Memory B cell (primary cell): Measurements from ENCODE around the gene SMIM15.

Experiments used
- ATAC-seq: fragments of 150-1000 bp; cut with Tn5 transposase; 2 replicates; pipeline ENCODE4 v1.10.0; 2021; ENCODE audit warnings: low read depth, mild to moderate bottlenecking, moderate library complexity
- DNase-seq, 2 donors: peaks; one replicate each; pipeline ENCODE4 v3.0.0; 2022; ENCODE audit warnings: low spot score in 2 of 2
- H3K27ac Mint-ChIP-seq: one replicate; pipeline ENCODE4 v1.8.0; 2022; ENCODE audit warnings: mild to moderate bottlenecking, moderate library complexity, mixed read lengths
- H3K27me3 Mint-ChIP-seq: one replicate; pipeline ENCODE4 v1.8.0; 2022; ENCODE audit warnings: mixed read lengths
- H3K36me3 Mint-ChIP-seq: one replicate; pipeline ENCODE4 v1.8.0; 2022; ENCODE audit warnings: mild to moderate bottlenecking, mixed read lengths
- H3K4me1 Mint-ChIP-seq: one replicate; pipeline ENCODE4 v1.8.0; 2022; ENCODE audit warnings: mixed read lengths
- H3K4me3 Mint-ChIP-seq: one replicate; pipeline ENCODE4 v1.8.0; 2022; ENCODE audit warnings: mild to moderate bottlenecking, moderate library complexity, mixed read lengths
- H3K9me3 Mint-ChIP-seq: one replicate; pipeline ENCODE4 v1.8.0; 2022; ENCODE audit warnings: mixed read lengths

Gene SMIM15

GRCh38 chr5:61141801-61142200, 20.5 kb downstream of the SMIM15 start:
- H3K27ac Mint-ChIP-seq = no peak overlapping the region
- ATAC-seq = no peak

GRCh38 chr5:61139931-61140330, 22.3 kb downstream of the SMIM15 start:
- ATAC-seq (no peak), DNase-seq (no peak)
- no peaks in the 10 kb centered on the region for H3K9me3 Mint-ChIP-seq
- H3K4me3 Mint-ChIP-seq = no peak overlapping the region
- H3K4me1 Mint-ChIP-seq = no peaks in the 10 kb centered on the region
- H3K27ac Mint-ChIP-seq = no peak overlapping the region
- no peaks in the 10 kb centered on the region for H3K27me3 Mint-ChIP-seq
- peaks cover 5% of the 10 kb centered on the region for H3K36me3 Mint-ChIP-seq

More at GRCh38 chr5:61141801-61142200, 20.5 kb downstream of the SMIM15 start:
- H3K4me3 Mint-ChIP-seq = no peak overlapping the region
- no peak for DNase-seq
- H3K4me1 Mint-ChIP-seq = no peaks in the 10 kb centered on the region
- peaks cover 3% of the 10 kb centered on the region for H3K9me3 Mint-ChIP-seq
- peaks cover 3% of the 10 kb centered on the region for H3K36me3 Mint-ChIP-seq
- no peaks in the 10 kb centered on the region for H3K27me3 Mint-ChIP-seq

- Mint-ChIP-seq H3K4me1 (no peaks in the 10 kb centered on the region), H3K4me3 (no peak overlapping the region), H3K36me3 (peaks cover 5% of the 10 kb centered on the region), H3K27ac (no peak overlapping the region), H3K9me3 (no peaks in the 10 kb centered on the region), H3K27me3 (no peaks in the 10 kb centered on the region)
- ATAC-seq (no peak), DNase-seq (no peak)
Measured at GRCh38 chr5:61139094-61139873, 23.0 kb downstream of the SMIM15 start.

GRCh38 chr5:61137835-61138234, 24.4 kb downstream of the SMIM15 start:
- DNase-seq (no peak), ATAC-seq (no peak)
- Mint-ChIP-seq H3K9me3 (no peaks in the 10 kb centered on the region), H3K27me3 (no peaks in the 10 kb centered on the region), H3K27ac (no peak overlapping the region), H3K4me3 (no peak overlapping the region), H3K36me3 (peaks cover 5% of the 10 kb centered on the region), H3K4me1 (no peaks in the 10 kb centered on the region)

GRCh38 chr5:61132559-61132958, 29.7 kb downstream of the SMIM15 start:
- H3K4me3 Mint-ChIP-seq = no peak overlapping the region
- H3K4me1 Mint-ChIP-seq = no peaks in the 10 kb centered on the region
- H3K27ac Mint-ChIP-seq = no peak overlapping the region
- H3K27me3 Mint-ChIP-seq = no peaks in the 10 kb centered on the region
- H3K36me3 Mint-ChIP-seq = peaks cover 3% of the 10 kb centered on the region
- no peak for ATAC-seq
- H3K9me3 Mint-ChIP-seq = no peaks in the 10 kb centered on the region
- DNase-seq = no peak

- no peak for DNase-seq
- no peaks in the 10 kb centered on the region for H3K4me1 Mint-ChIP-seq
- ATAC-seq = no peak
- H3K4me3 Mint-ChIP-seq = no peak overlapping the region
- H3K36me3 Mint-ChIP-seq = peaks cover 7% of the 10 kb centered on the region
- H3K9me3 Mint-ChIP-seq = peaks cover 2% of the 10 kb centered on the region
- no peaks in the 10 kb centered on the region for H3K27me3 Mint-ChIP-seq
- no peak overlapping the region for H3K27ac Mint-ChIP-seq
Measured at GRCh38 chr5:61130289-61130688, 32.0 kb downstream of the SMIM15 start.

GRCh38 chr5:61123145-61123544, 39.1 kb downstream of the SMIM15 start:
- no peak overlapping the region for H3K4me3 Mint-ChIP-seq
- DNase-seq = no peak
- ATAC-seq = no peak
- H3K36me3 Mint-ChIP-seq = peaks cover 14% of the 10 kb centered on the region
- no peaks in the 10 kb centered on the region for H3K27me3 Mint-ChIP-seq
- H3K9me3 Mint-ChIP-seq = peaks cover 2% of the 10 kb centered on the region
- no peaks in the 10 kb centered on the region for H3K4me1 Mint-ChIP-seq
- no peak overlapping the region for H3K27ac Mint-ChIP-seq

GRCh38 chr5:61120534-61120933, 41.7 kb downstream of the SMIM15 start:
- H3K27me3 Mint-ChIP-seq = no peaks in the 10 kb centered on the region

GRCh38 chr5:61119066-61119465, 43.2 kb downstream of the SMIM15 start:
- H3K9me3 Mint-ChIP-seq = peaks cover 1% of the 10 kb centered on the region
- no peak overlapping the region for H3K4me3 Mint-ChIP-seq
- peaks cover 22% of the 10 kb centered on the region for H3K36me3 Mint-ChIP-seq

More at GRCh38 chr5:61120534-61120933, 41.7 kb downstream of the SMIM15 start:
- H3K36me3 Mint-ChIP-seq = peaks cover 12% of the 10 kb centered on the region
- H3K4me3 Mint-ChIP-seq = no peak overlapping the region
- H3K4me1 Mint-ChIP-seq = no peaks in the 10 kb centered on the region
- H3K9me3 Mint-ChIP-seq = peaks cover 1% of the 10 kb centered on the region
- H3K27ac Mint-ChIP-seq = no peak overlapping the region
- ATAC-seq (no peak), DNase-seq (no peak)

GRCh38 chr5:61115968-61116367, 46.3 kb downstream of the SMIM15 start:
- Mint-ChIP-seq H3K36me3 (peaks cover 30% of the 10 kb centered on the region), H3K4me3 (no peak overlapping the region), H3K9me3 (peaks cover 5% of the 10 kb centered on the region), H3K4me1 (peaks cover 5% of the 10 kb centered on the region), H3K27ac (no peak overlapping the region), H3K27me3 (no peaks in the 10 kb centered on the region)
- ATAC-seq = no peak
- DNase-seq = no peak

More at GRCh38 chr5:61119066-61119465, 43.2 kb downstream of the SMIM15 start:
- DNase-seq = no peak
- ATAC-seq = no peak
- H3K4me1 Mint-ChIP-seq = no peaks in the 10 kb centered on the region
- H3K27me3 Mint-ChIP-seq = no peaks in the 10 kb centered on the region
- no peak overlapping the region for H3K27ac Mint-ChIP-seq

GRCh38 chr5:61114441-61114840, 47.8 kb downstream of the SMIM15 start:
- ATAC-seq (no peak), DNase-seq (no peak)
- H3K4me1 Mint-ChIP-seq = peaks cover 5% of the 10 kb centered on the region
- H3K36me3 Mint-ChIP-seq = peaks cover 37% of the 10 kb centered on the region
- H3K4me3 Mint-ChIP-seq = no peak overlapping the region
- no peaks in the 10 kb centered on the region for H3K27me3 Mint-ChIP-seq
- no peak overlapping the region for H3K27ac Mint-ChIP-seq
- H3K9me3 Mint-ChIP-seq = peaks cover 5% of the 10 kb centered on the region
